Tibial nerve (tissue), 4 donors: Measurements from ENCODE around the gene L3MBTL4. TPM values are rescaled to one million over a fixed set of nuclear protein-coding genes. Genes with fewer than 3 reads are reported as not detected.

Experiments
- DNase-seq, 2 donors: peaks; one replicate each; pipeline ENCODE4 v3.0.0-alpha.2; 2019; ENCODE audit warnings: low spot score in 2 of 2
- H3K27ac ChIP-seq, 4 donors: fragments of 200-600 bp; sonication (generic) in 3 of 4; one replicate each; pipeline ENCODE4 v1.5.1; 2017 to 2019; ENCODE audit warnings: mild to moderate bottlenecking in 1 of 4
- H3K27me3 ChIP-seq, 2 donors: fragments of 200-600 bp; sonication (generic) in 1 of 2; one replicate each; pipeline versions ENCODE4 v1.5.1 to v1.6.0; 2017 to 2019
- H3K36me3 ChIP-seq, 3 donors: fragments of 200-600 bp; sonication (generic); one replicate each; pipeline ENCODE4 v1.5.1; 2018 to 2019
- H3K4me1 ChIP-seq, 4 donors: fragments of 200-600 bp; sonication (generic) in 3 of 4; one replicate each; pipeline ENCODE4 v1.5.1; 2017 to 2019
- H3K4me3 ChIP-seq, 4 donors: fragments of 200-600 bp; sonication (generic) in 3 of 4; one replicate each; pipeline ENCODE4 v1.5.1; 2017 to 2019; ENCODE audit warnings: mild to moderate bottlenecking in 1 of 4, moderate library complexity in 1 of 4
- H3K9me3 ChIP-seq, 4 donors: fragments of 200-600 bp; sonication (generic) in 3 of 4; one replicate each; pipeline ENCODE4 v1.5.1; 2017 to 2019
- EP300 ChIP-seq, 2 donors: sonication (generic); formaldehyde crosslinking; IDR thresholded peaks; one replicate each; pipeline ENCODE4 v1.6.1; 2017; ENCODE audit warnings: antibody characterized with exemption in 2 of 2, mild to moderate bottlenecking in 1 of 2
- POLR2A ChIP-seq, 2 donors: fragments of 450-650 bp; IDR thresholded peaks; one replicate each; pipeline ENCODE4 v1.6.1; 2017; ENCODE audit warnings: antibody characterized with exemption in 2 of 2, mild to moderate bottlenecking in 2 of 2, moderate library complexity in 2 of 2
- WGBS, 2 donors: methylation state at CpG; one replicate each; pipeline ENCODE4 v1.1.5; 2018; 5-methylcytosine and 5-hydroxymethylcytosine counted together
- total RNA-seq, 4 donors: library from RNA; depleted of rRNA; stranded (reverse); fragments of >200 nt; gene quantifications; one replicate each; pipeline ENCODE4 v1.1.0, GENCODE V29; 2016
- TF ChIP-seq, protein P1 (sequence below), 5 experiments: fragments of 200-600 bp in 3 of 5; fragments of 450-650 bp in 2 of 5; sonication (generic) in 3 of 5; IDR thresholded peaks; one replicate each; pipeline ENCODE4 v1.5.1; 2016 to 2019; ENCODE audit warnings: antibody characterized with exemption in 5 of 5, mild to moderate bottlenecking in 3 of 5, moderate library complexity in 2 of 5

Gene L3MBTL4
- total RNA-seq, 4 donors from 2014 or later, result 6.3 to 9.0 (median 8.1) TPM

- Histone ChIP-seq H3K27ac (no peak overlapping the region), H3K36me3 (no peaks in the 10 kb centered on the region), H3K4me3 (no peak overlapping the region), H3K27me3 (no peaks in the 10 kb centered on the region), H3K4me1 (no peaks in the 10 kb centered on the region), H3K9me3 (peaks cover 0 to 6% (median 1%) of the 10 kb centered on the region in 4 donors)
- no peak for DNase-seq
- TF ChIP-seq, protein P1, sequence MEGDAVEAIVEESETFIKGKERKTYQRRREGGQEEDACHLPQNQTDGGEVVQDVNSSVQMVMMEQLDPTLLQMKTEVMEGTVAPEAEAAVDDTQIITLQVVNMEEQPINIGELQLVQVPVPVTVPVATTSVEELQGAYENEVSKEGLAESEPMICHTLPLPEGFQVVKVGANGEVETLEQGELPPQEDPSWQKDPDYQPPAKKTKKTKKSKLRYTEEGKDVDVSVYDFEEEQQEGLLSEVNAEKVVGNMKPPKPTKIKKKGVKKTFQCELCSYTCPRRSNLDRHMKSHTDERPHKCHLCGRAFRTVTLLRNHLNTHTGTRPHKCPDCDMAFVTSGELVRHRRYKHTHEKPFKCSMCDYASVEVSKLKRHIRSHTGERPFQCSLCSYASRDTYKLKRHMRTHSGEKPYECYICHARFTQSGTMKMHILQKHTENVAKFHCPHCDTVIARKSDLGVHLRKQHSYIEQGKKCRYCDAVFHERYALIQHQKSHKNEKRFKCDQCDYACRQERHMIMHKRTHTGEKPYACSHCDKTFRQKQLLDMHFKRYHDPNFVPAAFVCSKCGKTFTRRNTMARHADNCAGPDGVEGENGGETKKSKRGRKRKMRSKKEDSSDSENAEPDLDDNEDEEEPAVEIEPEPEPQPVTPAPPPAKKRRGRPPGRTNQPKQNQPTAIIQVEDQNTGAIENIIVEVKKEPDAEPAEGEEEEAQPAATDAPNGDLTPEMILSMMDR (IDR thresholded peaks at IDR 0.05), result no peak
- TF ChIP-seq EP300 (IDR thresholded peaks at IDR 0.05), result no peak
- no peak for TF ChIP-seq POLR2A (IDR thresholded peaks at IDR 0.05)
These were observed 415.8 kb downstream of the L3MBTL4 start for GRCh38 chr18:5998907-5999306.

GRCh38 chr18:5998166-5998881, 416.4 kb downstream of the L3MBTL4 start:
- DNase-seq, result no peak
- Histone ChIP-seq H3K36me3 (no peaks in the 10 kb centered on the region), H3K27ac (no peak overlapping the region), H3K4me3 (no peak overlapping the region), H3K4me1 (no peaks in the 10 kb centered on the region), H3K27me3 (no peaks in the 10 kb centered on the region), H3K9me3 (peaks cover 0 to 6% (median 1%) of the 10 kb centered on the region in 4 donors)
- WGBS, 2 donors, result 69 to 83% methylated on average over 7 of the region's 7 CpGs
- TF ChIP-seq POLR2A (IDR thresholded peaks at IDR 0.05), result no peak
- no peak for TF ChIP-seq EP300 (IDR thresholded peaks at IDR 0.05)
- TF ChIP-seq, protein P1 (IDR thresholded peaks at IDR 0.05), result no peak

DNA sequence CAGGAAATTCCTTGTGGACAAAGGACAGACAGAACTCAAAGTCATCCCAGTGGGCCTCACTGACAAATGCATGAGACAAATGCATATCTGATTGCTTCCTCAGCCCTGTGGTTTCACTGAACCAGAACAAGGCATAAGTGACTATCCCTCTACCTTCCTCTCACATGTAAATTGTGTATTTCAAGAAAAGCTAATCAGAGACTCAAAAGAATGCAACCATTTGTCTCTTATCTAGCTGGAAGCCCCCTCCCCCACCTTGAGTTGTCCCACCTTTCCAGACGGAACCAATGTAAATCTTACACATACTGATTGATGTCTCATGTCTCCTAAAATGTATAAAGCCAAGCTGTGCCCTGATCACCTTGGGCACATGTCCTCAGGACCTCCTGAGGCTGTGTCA, 417.4 kb downstream of the L3MBTL4 start:
- Histone ChIP-seq H3K9me3 (peaks cover 0 to 6% (median 1%) of the 10 kb centered on the region in 4 donors), H3K27ac (no peak overlapping the region), H3K4me3 (no peak overlapping the region), H3K27me3 (no peaks in the 10 kb centered on the region), H3K36me3 (no peaks in the 10 kb centered on the region), H3K4me1 (no peaks in the 10 kb centered on the region)
- TF ChIP-seq EP300 (IDR thresholded peaks at IDR 0.05) (no peak), POLR2A (IDR thresholded peaks at IDR 0.05) (no peak)
- TF ChIP-seq, protein P1 (IDR thresholded peaks at IDR 0.05), result no peak
- no peak for DNase-seq
- 84 to 94% methylated on average over 1 of the region's 1 CpG for WGBS, 2 donors

- TF ChIP-seq, protein P1 (IDR thresholded peaks at IDR 0.05), result no peak
- no peak for TF ChIP-seq EP300 (IDR thresholded peaks at IDR 0.05)
- TF ChIP-seq POLR2A (IDR thresholded peaks at IDR 0.05), result no peak
- H3K9me3 ChIP-seq, result peaks cover 0 to 6% (median 1%) of the 10 kb centered on the region in 4 donors
These were observed 419.1 kb downstream of the L3MBTL4 start for GRCh38 chr18:5995626-5996025.

DNA sequence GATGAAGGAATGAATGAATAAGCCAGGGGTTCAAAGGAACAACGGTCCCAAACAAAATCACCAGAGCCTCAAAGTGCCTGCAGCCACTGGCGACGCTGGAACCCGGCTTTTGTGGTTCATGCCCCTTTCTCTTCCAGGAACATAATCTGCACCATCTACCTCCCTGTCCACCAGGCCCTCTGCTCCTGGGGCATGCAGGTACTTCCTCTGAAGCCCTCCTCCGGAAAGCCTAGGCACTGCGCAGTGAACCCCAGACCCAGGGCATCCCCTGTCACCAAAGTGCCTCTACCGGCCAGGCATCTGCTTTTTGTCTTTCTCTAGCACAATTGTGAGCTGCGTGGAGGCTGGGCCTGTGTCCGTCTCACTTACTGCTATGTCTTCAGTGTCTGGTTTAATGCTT, 420.8 kb downstream of the L3MBTL4 start:
- no peak overlapping the region for H3K27ac ChIP-seq
- 74 to 77% methylated on average over 9 of the region's 9 CpGs for WGBS, 2 donors
- no peaks in the 10 kb centered on the region for H3K36me3 ChIP-seq
- no peak overlapping the region for H3K4me3 ChIP-seq
- H3K4me1 ChIP-seq, result no peaks in the 10 kb centered on the region
- TF ChIP-seq POLR2A (IDR thresholded peaks at IDR 0.05) (no peak), EP300 (IDR thresholded peaks at IDR 0.05) (no peak)
- TF ChIP-seq, protein P1 (IDR thresholded peaks at IDR 0.05), result no peak
- no peak for DNase-seq
- no peaks in the 10 kb centered on the region for H3K27me3 ChIP-seq
- no peaks in the 10 kb centered on the region for H3K9me3 ChIP-seq

More at GRCh38 chr18:5995626-5996025, 419.1 kb downstream of the L3MBTL4 start:
- Histone ChIP-seq H3K4me3 (no peak overlapping the region), H3K36me3 (no peaks in the 10 kb centered on the region), H3K27me3 (no peaks in the 10 kb centered on the region), H3K27ac (no peak overlapping the region), H3K4me1 (no peaks in the 10 kb centered on the region)
- DNase-seq, result no peak
- WGBS, 2 donors, result 62 to 64% methylated on average over 4 of the region's 4 CpGs
